SJSA1 (cell line): ENCODE results near the gene PAPOLA. TPM values are rescaled to one million over a fixed set of nuclear protein-coding genes. Genes with fewer than 3 reads are reported as not detected.

Experiments
- DNase-seq, 2 experiments: peaks; one replicate each; pipeline ENCODE4 v3.0.0-alpha.2; 2015 to 2020; ENCODE audit warnings: low spot score in 2 of 2, low read depth in 1 of 2
- H3K27ac ChIP-seq: fragments of 250-450 bp; sonication (Bioruptor Pico); 2 replicates; pipeline ENCODE4 v1.5.1; 2020; ENCODE audit warnings: mild to moderate bottlenecking, moderate library complexity
- H3K27me3 ChIP-seq: fragments of 250-450 bp; sonication (Bioruptor Pico); replicated peaks from 2 replicates; pipeline ENCODE4 v1.5.1; 2020; ENCODE audit warnings: mild to moderate bottlenecking, moderate library complexity
- H3K36me3 ChIP-seq: fragments of 250-450 bp; sonication (Bioruptor Pico); 2 replicates; pipeline ENCODE4 v1.5.1; 2020; ENCODE audit warnings: mild to moderate bottlenecking
- H3K4me1 ChIP-seq: fragments of 250-450 bp; sonication (Bioruptor Pico); replicated peaks from 2 replicates; pipeline ENCODE4 v1.6.1; 2021; ENCODE audit warnings: mild to moderate bottlenecking
- H3K4me3 ChIP-seq: fragments of 250-450 bp; sonication (Bioruptor Pico); 2 replicates; pipeline ENCODE4 v1.5.1; 2020; ENCODE audit warnings: mild to moderate bottlenecking
- H3K9me3 ChIP-seq: fragments of 250-450 bp; sonication (Bioruptor Pico); replicated peaks from 2 replicates; pipeline ENCODE4 v1.5.1; 2020; ENCODE audit warnings: mild to moderate bottlenecking
- total RNA-seq: library from RNA; depleted of rRNA; stranded (reverse); fragments of >200 nt; shearing (Covaris generic); gene quantifications from 2 replicates; pipeline ENCODE4 v1.2.3, GENCODE V29; 2014

Gene PAPOLA
- total RNA-seq, 1 experiment from 2014 or later = 86.2 TPM

DNA sequence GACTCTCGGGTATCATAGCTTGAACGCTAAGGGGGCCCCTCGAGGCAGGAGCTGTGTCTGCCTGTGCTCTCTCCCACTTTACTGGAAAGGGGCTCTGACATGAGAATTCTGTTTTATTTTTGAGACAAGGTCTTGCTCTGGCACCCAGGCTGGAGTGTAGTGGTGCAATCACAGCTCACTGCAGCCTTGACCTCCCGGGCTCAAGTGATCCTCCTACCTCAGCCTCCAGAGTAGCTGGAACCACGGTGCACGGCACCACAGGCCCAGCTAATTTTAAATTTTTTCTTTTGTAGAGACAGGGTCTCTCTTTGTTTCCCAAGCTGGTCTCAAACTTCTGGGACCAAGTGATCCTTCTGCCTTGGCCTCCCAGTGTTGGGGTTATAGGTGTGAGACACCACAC lies 77.7 kb downstream of the PAPOLA start:
- no peak overlapping the region for H3K4me3 ChIP-seq

DNA sequence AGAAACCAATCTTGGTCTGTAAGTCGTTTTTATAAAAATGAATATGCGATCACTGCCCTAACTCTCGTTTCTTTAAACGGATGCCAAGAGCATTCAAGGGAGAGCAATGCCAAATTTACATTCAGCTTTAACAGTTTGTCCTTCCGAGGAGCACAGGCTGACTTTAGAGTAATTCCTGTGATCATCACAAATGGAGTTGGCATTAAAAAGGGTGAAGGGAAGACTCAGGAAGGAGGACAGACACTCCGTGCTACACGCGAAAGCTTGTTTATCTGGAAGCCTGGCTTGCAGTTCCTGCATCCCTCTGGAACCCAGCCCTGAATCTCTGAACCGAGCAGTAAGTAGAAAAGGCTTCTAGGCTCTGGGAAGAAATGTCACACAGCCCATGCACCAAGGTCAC lies 78.4 kb downstream of the PAPOLA start:
- H3K4me1 ChIP-seq = no peaks in the 10 kb centered on the region
- no peak overlapping the region for H3K4me3 ChIP-seq
- no peak overlapping the region for H3K27ac ChIP-seq
- DNase-seq = no peak
- no peaks in the 10 kb centered on the region for H3K36me3 ChIP-seq
- H3K9me3 ChIP-seq = no peaks in the 10 kb centered on the region
- H3K27me3 ChIP-seq = peaks cover 13% of the 10 kb centered on the region

More for the DNA sequence above, 77.7 kb downstream of the PAPOLA start:
- Histone ChIP-seq H3K9me3 (no peaks in the 10 kb centered on the region), H3K36me3 (no peaks in the 10 kb centered on the region), H3K4me1 (no peaks in the 10 kb centered on the region), H3K27me3 (peaks cover 11% of the 10 kb centered on the region), H3K27ac (no peak overlapping the region)
- no peak for DNase-seq

DNA sequence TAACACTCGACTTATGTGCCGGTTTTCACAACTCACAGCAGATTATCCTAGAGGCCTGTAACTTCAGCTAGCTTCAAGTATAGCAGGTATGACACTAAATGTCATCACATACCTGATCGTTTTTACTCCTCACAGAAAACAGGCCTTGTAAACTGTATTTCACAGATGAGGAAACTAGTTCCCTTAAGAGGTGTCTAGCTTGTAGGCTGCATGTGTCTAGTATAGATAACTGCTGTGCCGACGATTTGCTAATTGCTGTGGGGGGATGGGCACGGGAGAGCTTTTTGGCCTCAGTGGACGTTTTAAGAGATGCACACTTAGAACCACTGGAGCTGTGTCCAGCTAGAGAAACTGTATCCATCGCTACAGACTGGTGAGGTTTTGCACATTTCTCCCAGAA lies 78.8 kb downstream of the PAPOLA start:
- Histone ChIP-seq H3K4me1 (no peaks in the 10 kb centered on the region), H3K4me3 (no peak overlapping the region), H3K27me3 (peaks cover 18% of the 10 kb centered on the region), H3K27ac (no peak overlapping the region), H3K9me3 (no peaks in the 10 kb centered on the region), H3K36me3 (no peaks in the 10 kb centered on the region)
- DNase-seq = no peak

- no peak overlapping the region for H3K27ac ChIP-seq
- no peaks in the 10 kb centered on the region for H3K36me3 ChIP-seq
- DNase-seq = no peak
- no peaks in the 10 kb centered on the region for H3K4me1 ChIP-seq
- H3K9me3 ChIP-seq = no peaks in the 10 kb centered on the region
- peaks cover 23% of the 10 kb centered on the region for H3K27me3 ChIP-seq
- H3K4me3 ChIP-seq = no peak overlapping the region
These were observed 79.7 kb downstream of the PAPOLA start for GRCh38 chr14:96581902-96582301.

DNA sequence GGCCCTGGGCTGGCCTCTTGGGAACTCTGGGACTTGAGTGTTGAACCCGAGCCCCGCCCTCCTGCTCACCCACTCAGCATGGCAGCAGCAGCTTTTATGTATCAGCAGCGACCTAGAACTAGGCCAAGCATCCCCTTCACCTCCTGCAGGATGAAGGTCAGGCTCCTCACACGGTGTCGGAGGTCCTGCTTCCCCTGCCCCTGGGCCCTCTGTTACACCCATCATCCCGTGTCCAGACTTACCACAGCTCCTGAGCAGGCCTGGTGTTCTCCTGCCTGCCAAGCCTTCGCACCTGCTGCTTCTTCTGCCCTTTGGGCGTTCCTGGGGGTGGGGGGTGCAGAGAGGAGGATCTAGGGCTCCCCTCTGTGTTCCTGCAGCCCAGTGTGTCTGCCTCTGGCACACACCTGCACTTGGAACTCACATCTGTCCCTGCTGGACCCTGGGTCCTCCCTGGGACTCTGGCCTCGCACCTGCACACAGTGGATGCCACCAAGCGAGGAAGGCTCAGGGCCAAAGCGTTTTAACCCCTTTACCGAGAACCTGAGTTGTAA lies 80.3 kb downstream of the PAPOLA start:
- H3K4me1 ChIP-seq = no peaks in the 10 kb centered on the region
- peaks cover 23% of the 10 kb centered on the region for H3K27me3 ChIP-seq
- no peak overlapping the region for H3K27ac ChIP-seq
- no peaks in the 10 kb centered on the region for H3K9me3 ChIP-seq
- no peak overlapping the region for H3K4me3 ChIP-seq
- no peak for DNase-seq
- H3K36me3 ChIP-seq = no peaks in the 10 kb centered on the region

DNA sequence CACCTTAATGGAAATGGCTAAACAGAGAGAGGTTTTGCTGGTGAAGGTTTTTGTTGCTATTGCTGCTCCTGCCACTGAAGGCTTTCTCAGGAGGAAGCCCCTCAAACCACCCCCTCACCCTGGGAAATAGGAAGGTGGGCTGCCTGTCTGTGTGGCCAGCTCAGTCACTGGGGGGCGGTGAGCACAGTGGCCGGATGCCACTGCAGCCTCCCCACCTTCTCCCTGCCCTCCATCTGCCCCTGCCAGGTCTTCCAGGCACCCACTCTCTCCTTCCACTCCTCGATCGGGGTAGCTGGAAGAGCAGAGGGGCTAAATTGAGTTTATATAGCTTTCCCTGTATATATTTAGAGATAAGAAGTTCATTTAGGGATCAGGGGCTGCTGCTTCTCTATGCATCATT lies 80.8 kb downstream of the PAPOLA start:
- Histone ChIP-seq H3K4me3 (no peak overlapping the region), H3K4me1 (no peaks in the 10 kb centered on the region), H3K27ac (no peak overlapping the region), H3K36me3 (no peaks in the 10 kb centered on the region), H3K27me3 (peaks cover 23% of the 10 kb centered on the region), H3K9me3 (no peaks in the 10 kb centered on the region)
- DNase-seq = no peak

GRCh38 chr14:96583569-96584041 lies 81.4 kb downstream of the PAPOLA start:
- Histone ChIP-seq H3K27me3 (peaks cover 23% of the 10 kb centered on the region), H3K9me3 (no peaks in the 10 kb centered on the region), H3K4me1 (no peaks in the 10 kb centered on the region), H3K36me3 (no peaks in the 10 kb centered on the region), H3K27ac (no peak overlapping the region), H3K4me3 (no peak overlapping the region)
- DNase-seq = no peak

DNA sequence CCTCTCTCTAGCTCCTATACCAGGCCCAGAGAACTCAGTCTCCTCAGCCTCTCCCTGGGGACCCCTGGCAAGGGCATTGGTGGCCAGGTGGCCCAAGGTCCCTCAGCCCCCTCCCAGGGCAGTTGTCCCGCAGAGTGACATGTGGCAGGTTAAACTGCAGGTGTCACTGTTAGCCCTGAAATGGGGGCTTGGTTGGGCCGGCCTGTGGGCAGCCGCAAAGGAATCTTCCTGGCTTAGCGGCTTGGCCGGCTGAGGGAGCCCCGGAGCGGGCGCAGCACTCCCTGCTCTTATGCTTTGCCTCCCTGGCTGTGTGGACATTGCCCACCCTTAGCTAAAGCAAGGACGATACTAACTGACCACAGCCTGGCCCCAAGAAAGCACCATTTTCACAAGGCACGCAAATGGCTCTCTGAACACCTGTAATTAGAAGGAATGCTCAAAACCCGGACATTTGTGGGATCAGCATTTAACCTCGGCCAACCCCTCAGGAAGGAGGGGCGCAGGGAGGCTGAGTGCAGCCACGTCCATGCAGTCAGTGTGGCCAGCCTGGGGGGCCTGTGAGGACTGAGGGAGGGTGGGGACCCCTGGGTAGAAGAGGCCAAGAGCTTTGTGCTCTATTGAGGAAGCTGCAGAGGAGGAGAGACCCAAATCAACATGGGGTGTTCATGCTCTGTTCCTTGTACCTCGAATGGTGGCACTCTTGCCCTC lies 82.2 kb downstream of the PAPOLA start:
- no peak overlapping the region for H3K27ac ChIP-seq
- no peaks in the 10 kb centered on the region for H3K9me3 ChIP-seq
- H3K27me3 ChIP-seq = peaks cover 23% of the 10 kb centered on the region
- no peak overlapping the region for H3K4me3 ChIP-seq
- no peaks in the 10 kb centered on the region for H3K36me3 ChIP-seq
- H3K4me1 ChIP-seq = no peaks in the 10 kb centered on the region
- DNase-seq = peak in 1 of 2 experiments; percentile 4

- no peak overlapping the region for H3K4me3 ChIP-seq
- H3K36me3 ChIP-seq = no peaks in the 10 kb centered on the region
- no peaks in the 10 kb centered on the region for H3K9me3 ChIP-seq
- H3K4me1 ChIP-seq = no peaks in the 10 kb centered on the region
- DNase-seq = no peak
- no peak overlapping the region for H3K27ac ChIP-seq
- H3K27me3 ChIP-seq = peaks cover 23% of the 10 kb centered on the region
These were observed 82.9 kb downstream of the PAPOLA start for GRCh38 chr14:96584907-96585671.

DNA sequence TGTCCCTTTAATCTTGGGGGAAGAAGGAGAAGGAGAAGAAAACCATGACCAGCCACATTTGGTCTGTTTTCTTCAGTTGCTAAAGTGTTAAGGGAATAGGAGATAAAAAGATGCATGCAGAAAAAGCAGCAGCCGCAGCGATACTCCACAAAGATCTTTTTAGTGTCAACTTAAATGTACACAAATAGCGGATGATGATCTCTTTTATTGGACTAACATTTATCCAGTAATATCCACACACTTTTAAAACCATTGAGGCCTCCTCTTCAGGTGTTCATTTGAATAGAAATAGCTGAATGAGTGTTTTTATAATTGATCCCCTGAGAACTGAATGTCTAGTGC lies 83.5 kb downstream of the PAPOLA start:
- Histone ChIP-seq H3K4me3 (no peak overlapping the region), H3K27ac (no peak overlapping the region), H3K4me1 (no peaks in the 10 kb centered on the region), H3K9me3 (no peaks in the 10 kb centered on the region), H3K36me3 (no peaks in the 10 kb centered on the region), H3K27me3 (peaks cover 23% of the 10 kb centered on the region)
- no peak for DNase-seq

DNA sequence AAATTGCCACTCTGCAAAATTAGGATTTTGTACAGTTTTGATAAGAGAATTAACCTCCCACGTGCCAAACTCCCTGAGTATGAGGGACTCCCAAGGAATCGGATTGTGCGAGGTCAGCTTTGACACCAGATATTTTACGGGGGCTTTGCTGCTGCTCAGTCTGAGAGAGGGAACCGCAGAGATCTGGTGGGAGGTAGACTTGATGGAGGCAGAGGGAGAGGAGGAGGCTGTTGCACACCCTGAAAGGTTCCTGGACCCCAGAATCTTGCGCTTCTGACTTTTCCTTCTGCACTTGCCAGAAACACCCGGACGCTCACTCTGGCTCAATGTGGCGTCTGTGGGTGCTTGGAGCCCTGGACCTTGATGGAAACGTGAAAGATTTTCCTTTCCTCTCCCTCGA lies 83.9 kb downstream of the PAPOLA start:
- Histone ChIP-seq H3K9me3 (no peaks in the 10 kb centered on the region), H3K27me3 (peaks cover 24% of the 10 kb centered on the region), H3K27ac (no peak overlapping the region), H3K4me3 (no peak overlapping the region), H3K36me3 (no peaks in the 10 kb centered on the region), H3K4me1 (no peaks in the 10 kb centered on the region)
- no peak for DNase-seq

DNA sequence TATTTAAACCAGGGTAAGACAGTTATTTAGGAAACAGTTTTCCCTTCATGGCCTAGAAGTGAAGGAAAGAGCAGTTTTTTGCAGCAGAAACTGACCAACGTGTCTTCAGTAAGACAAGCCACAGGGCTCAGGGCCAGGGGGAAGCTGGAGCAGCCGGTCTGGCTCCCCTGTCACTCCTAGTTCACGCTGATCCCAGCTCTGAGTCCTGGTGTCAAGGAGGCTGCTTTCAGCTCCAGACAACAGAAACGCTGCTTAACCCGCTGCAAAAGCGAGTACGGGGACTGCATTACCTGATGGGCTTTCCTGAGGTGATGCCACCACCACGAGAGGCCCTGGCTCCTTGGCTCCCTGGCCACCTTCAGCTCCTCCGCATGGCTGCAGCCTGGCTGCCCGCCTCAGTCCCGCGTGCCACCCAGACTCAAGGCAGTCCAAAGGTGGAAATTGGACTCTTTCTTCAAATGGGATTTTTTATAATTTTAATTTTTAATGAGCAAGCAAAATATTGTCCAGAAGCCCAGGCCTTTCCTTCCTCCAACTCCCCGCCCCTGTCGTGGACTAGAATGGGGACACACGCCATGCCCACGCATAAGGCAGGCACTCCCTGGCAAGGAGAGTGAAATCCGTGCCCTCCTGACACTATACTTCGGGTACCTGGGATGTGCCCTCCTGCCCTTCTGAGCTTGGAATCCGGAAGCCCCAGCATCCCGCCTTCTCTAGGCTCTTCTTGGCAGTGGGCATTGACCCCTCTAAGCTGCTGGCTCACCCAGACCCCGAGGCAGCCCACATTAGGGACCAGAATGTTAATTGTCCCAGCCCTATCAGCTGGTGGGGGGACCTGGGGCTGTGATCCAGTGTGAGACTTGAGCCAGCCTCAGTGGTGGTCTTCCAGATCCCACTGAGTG lies 85.0 kb downstream of the PAPOLA start:
- H3K36me3 ChIP-seq = no peaks in the 10 kb centered on the region
- no peak overlapping the region for H3K27ac ChIP-seq
- DNase-seq = no peak
- H3K4me1 ChIP-seq = no peaks in the 10 kb centered on the region
- H3K4me3 ChIP-seq = no peak overlapping the region
- no peaks in the 10 kb centered on the region for H3K9me3 ChIP-seq
- peaks cover 32% of the 10 kb centered on the region for H3K27me3 ChIP-seq

DNA sequence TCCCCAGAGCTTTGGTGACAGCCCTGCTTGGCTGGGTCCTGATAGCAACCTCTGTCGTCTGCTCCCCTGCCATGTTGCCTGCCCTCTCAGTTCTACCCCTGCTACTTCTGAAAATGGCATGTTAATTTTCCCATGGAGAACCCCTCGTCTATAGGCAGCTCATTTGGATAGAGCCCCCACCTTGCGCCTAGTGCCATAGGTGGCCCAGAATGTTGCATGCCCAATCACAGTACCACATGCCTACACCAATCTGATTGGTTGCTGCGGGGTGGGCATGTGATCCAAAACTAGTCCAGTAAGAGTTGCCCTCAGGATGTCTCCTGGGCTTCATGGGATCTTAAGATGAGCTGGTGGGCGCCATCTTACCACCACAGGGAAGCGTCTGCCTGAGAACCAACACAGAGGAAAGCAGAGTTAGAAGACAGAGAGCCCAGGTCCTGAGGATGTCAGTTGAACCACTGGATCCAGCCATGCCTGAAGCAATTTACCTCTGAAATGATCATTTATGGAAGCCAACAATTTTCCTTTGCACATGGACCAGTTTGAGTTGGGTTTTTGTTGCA lies 85.7 kb downstream of the PAPOLA start:
- Histone ChIP-seq H3K27ac (no peak overlapping the region), H3K27me3 (peaks cover 36% of the 10 kb centered on the region), H3K36me3 (no peaks in the 10 kb centered on the region), H3K4me3 (no peak overlapping the region), H3K9me3 (no peaks in the 10 kb centered on the region), H3K4me1 (no peaks in the 10 kb centered on the region)
- DNase-seq = peak in 1 of 2 experiments; percentile 16
